ENCODE results near the gene IL1R1. TPM values are rescaled to one million over a fixed set of nuclear protein-coding genes. Genes with fewer than 3 reads are reported as not detected.
"Not testable (repeated sequence)": the region's sequence is repeated elsewhere in the genome, so short reads cannot be mapped to it uniquely, and the experiment has no call there.

Gene IL1R1
- polyA plus RNA-seq, 3 donors: 1.8 to 2.7 (median 2.6) TPM

DNA sequence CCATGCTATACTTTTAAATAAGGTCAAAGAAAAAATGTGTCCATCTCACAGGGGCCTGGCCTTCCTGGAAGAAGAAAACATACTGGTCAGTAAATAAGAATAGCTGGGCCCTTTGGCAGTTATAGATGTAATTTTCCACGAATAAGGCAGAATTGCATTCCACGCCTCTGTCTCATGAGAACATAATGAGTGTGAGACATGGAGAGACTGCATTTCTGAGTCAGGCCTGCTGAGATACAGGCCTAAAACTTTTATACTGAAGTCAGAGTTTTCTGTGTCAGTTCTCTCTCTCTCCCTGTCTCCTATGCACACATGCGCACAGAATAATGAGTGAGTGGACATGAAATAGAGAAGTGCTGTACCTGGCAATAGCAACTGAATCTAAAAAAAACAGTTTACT lies 20.4 kb upstream of the IL1R1 start:
- 93% methylated on average over 2 of the region's 3 CpGs for WGBS (ENCODE audit: insufficient coverage)
- no peak overlapping the region for H3K27ac ChIP-seq (ENCODE audit: low read depth in 1 of 2, low read length in 2 of 2)
- H3K79me2 ChIP-seq (ENCODE audit: insufficient read depth, low read length): no peaks in the 10 kb centered on the region
- H2AFZ ChIP-seq (ENCODE audit: insufficient read depth, low read depth, low read length, poor library complexity, severe bottlenecking): no peak overlapping the region
- peaks cover 0 to 9% (median 0%) of the 10 kb centered on the region in 3 donors for H3K27me3 Mint-ChIP-seq (ENCODE audit: low read depth in 3 of 3)
- H3K27me3 ChIP-seq (ENCODE audit: control insufficient read depth in 2 of 2, insufficient read depth in 2 of 2, low read length in 2 of 2): no peaks in the 10 kb centered on the region
- H3K9ac ChIP-seq (ENCODE audit: insufficient read depth, low read length, poor library complexity, severe bottlenecking): no peak overlapping the region
- no peaks in the 10 kb centered on the region for H3K9me3 ChIP-seq (replicated peaks in 1 of 2; ENCODE audit: control insufficient read depth in 1 of 2, insufficient read depth in 1 of 2, low read length in 2 of 2)
- H3K4me3 ChIP-seq (replicated peaks in 1 of 3; ENCODE audit: low read depth in 2 of 3, low read length in 3 of 3): no peak overlapping the region
- no peak overlapping the region for H3K27ac Mint-ChIP-seq
- DNase-seq: no peak
- H3K9me3 Mint-ChIP-seq: no peaks in the 10 kb centered on the region
- no peaks in the 10 kb centered on the region for H3K36me3 ChIP-seq (replicated peaks in 1 of 2; ENCODE audit: control insufficient read depth in 1 of 2, insufficient read depth in 2 of 2, low read length in 2 of 2)
- no peaks in the 10 kb centered on the region for H3K36me3 Mint-ChIP-seq
- TF ChIP-seq, protein P1, sequence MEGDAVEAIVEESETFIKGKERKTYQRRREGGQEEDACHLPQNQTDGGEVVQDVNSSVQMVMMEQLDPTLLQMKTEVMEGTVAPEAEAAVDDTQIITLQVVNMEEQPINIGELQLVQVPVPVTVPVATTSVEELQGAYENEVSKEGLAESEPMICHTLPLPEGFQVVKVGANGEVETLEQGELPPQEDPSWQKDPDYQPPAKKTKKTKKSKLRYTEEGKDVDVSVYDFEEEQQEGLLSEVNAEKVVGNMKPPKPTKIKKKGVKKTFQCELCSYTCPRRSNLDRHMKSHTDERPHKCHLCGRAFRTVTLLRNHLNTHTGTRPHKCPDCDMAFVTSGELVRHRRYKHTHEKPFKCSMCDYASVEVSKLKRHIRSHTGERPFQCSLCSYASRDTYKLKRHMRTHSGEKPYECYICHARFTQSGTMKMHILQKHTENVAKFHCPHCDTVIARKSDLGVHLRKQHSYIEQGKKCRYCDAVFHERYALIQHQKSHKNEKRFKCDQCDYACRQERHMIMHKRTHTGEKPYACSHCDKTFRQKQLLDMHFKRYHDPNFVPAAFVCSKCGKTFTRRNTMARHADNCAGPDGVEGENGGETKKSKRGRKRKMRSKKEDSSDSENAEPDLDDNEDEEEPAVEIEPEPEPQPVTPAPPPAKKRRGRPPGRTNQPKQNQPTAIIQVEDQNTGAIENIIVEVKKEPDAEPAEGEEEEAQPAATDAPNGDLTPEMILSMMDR (IDR thresholded peaks at IDR 0.05): no peak
- peaks cover 1 to 3% of the 10 kb centered on the region in 2 donors for H3K4me1 ChIP-seq (ENCODE audit: control insufficient read depth in 1 of 2, insufficient read depth in 2 of 2, low read length in 2 of 2)
- H3K4me1 Mint-ChIP-seq: peaks cover under 1% of the 10 kb centered on the region
- no peak overlapping the region for H3K4me2 ChIP-seq (replicated peaks; ENCODE audit: extremely low read depth, low read length, poor library complexity, severe bottlenecking)
- no peak overlapping the region for H3K4me3 Mint-ChIP-seq
- intact Hi-C loops (cut with micrococcal nuclease): no loop called here
- no peaks in the 10 kb centered on the region for H4K20me1 ChIP-seq (ENCODE audit: insufficient read depth, low read length)

DNA sequence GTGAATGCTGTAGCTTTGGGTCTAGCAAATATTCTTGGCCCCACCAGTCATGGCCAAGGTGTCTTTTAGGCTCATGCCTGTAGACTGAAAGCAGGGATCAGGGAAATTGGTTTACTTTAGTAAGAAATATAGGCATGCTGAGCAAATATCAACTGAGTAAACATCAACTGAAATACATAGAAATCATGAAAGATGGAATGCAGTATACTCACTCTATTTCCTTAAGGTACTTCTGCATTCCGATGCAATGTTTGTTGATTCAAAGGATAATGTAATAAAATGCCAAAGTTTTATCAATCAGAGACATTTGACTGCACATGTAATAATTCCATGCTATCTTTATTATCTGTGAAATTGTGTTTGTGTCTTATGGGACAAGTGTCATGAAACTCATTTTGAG lies 19.6 kb upstream of the IL1R1 start:
- Histone ChIP-seq H3K27me3 (ENCODE audit: control insufficient read depth in 2 of 2, insufficient read depth in 2 of 2, low read length in 2 of 2) (no peaks in the 10 kb centered on the region), H4K20me1 (ENCODE audit: insufficient read depth, low read length) (no peaks in the 10 kb centered on the region), H3K9me3 (replicated peaks in 1 of 2; ENCODE audit: control insufficient read depth in 1 of 2, insufficient read depth in 1 of 2, low read length in 2 of 2) (no peaks in the 10 kb centered on the region), H3K4me1 (ENCODE audit: control insufficient read depth in 1 of 2, insufficient read depth in 2 of 2, low read length in 2 of 2) (peaks cover 0 to 7% of the 10 kb centered on the region in 2 donors), H3K36me3 (replicated peaks in 1 of 2; ENCODE audit: control insufficient read depth in 1 of 2, insufficient read depth in 2 of 2, low read length in 2 of 2) (no peaks in the 10 kb centered on the region), H3K4me2 (replicated peaks; ENCODE audit: extremely low read depth, low read length, poor library complexity, severe bottlenecking) (no peak overlapping the region), H3K4me3 (replicated peaks in 1 of 3; ENCODE audit: low read depth in 2 of 3, low read length in 3 of 3) (no peak overlapping the region), H3K27ac (ENCODE audit: low read depth in 1 of 2, low read length in 2 of 2) (no peak overlapping the region), H2AFZ (ENCODE audit: insufficient read depth, low read depth, low read length, poor library complexity, severe bottlenecking) (no peak overlapping the region), H3K79me2 (ENCODE audit: insufficient read depth, low read length) (no peaks in the 10 kb centered on the region), H3K9ac (ENCODE audit: insufficient read depth, low read length, poor library complexity, severe bottlenecking) (no peak overlapping the region)
- H3K36me3 Mint-ChIP-seq: no peaks in the 10 kb centered on the region
- no peak overlapping the region for H3K4me3 Mint-ChIP-seq
- intact Hi-C loops (cut with micrococcal nuclease): no loop called here
- no CpG with 5 or more reads among the region's 1 CpG for WGBS (ENCODE audit: insufficient coverage)
- peaks cover 0 to 9% (median 0%) of the 10 kb centered on the region in 3 donors for H3K27me3 Mint-ChIP-seq (ENCODE audit: low read depth in 3 of 3)
- TF ChIP-seq, protein P1 (IDR thresholded peaks at IDR 0.05): no peak
- H3K4me1 Mint-ChIP-seq: peaks cover 5% of the 10 kb centered on the region
- no peak overlapping the region for H3K27ac Mint-ChIP-seq
- no peaks in the 10 kb centered on the region for H3K9me3 Mint-ChIP-seq
- no peak for DNase-seq

DNA sequence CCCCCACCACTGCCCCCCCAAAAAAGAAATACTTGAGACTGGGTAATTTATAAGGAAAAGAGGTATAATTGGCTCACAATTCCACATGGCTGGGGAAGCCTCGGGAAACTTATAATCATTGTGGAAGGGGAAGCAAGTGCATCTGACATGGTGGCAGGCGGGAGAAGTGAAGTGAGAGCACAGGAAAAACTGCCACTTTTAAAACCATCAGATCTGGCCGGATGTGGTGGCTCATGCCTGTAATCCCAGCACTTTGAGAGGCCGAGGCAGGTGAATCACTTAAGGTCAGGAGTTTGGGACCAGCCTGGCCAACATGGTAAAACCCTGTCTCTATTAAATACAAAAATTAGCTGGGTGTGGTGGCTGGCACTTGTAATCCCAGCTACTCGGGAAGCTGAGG lies 18.1 kb upstream of the IL1R1 start:
- H3K4me2 ChIP-seq (replicated peaks; ENCODE audit: extremely low read depth, low read length, poor library complexity, severe bottlenecking); H3K9ac ChIP-seq (ENCODE audit: insufficient read depth, low read length, poor library complexity, severe bottlenecking); H3K4me3 Mint-ChIP-seq; H3K36me3 Mint-ChIP-seq; H3K27me3 ChIP-seq (ENCODE audit: control insufficient read depth in 2 of 2, insufficient read depth in 2 of 2, low read length in 2 of 2); H3K9me3 Mint-ChIP-seq; H3K27ac ChIP-seq (ENCODE audit: low read depth in 1 of 2, low read length in 2 of 2); H4K20me1 ChIP-seq (ENCODE audit: insufficient read depth, low read length); H3K36me3 ChIP-seq (replicated peaks in 1 of 2; ENCODE audit: control insufficient read depth in 1 of 2, insufficient read depth in 2 of 2, low read length in 2 of 2); H3K79me2 ChIP-seq (ENCODE audit: insufficient read depth, low read length); intact Hi-C loops (cut with micrococcal nuclease); H3K27ac Mint-ChIP-seq; H3K9me3 ChIP-seq (replicated peaks in 1 of 2; ENCODE audit: control insufficient read depth in 1 of 2, insufficient read depth in 1 of 2, low read length in 2 of 2); DNase-seq; H3K4me3 ChIP-seq (replicated peaks in 1 of 3; ENCODE audit: low read depth in 2 of 3, low read length in 3 of 3); H2AFZ ChIP-seq (ENCODE audit: insufficient read depth, low read depth, low read length, poor library complexity, severe bottlenecking): not testable (repeated sequence)
- peaks cover 6 to 22% of the 10 kb centered on the region in 2 donors for H3K4me1 ChIP-seq (ENCODE audit: control insufficient read depth in 1 of 2, insufficient read depth in 2 of 2, low read length in 2 of 2)
- Mint-ChIP-seq H3K4me1 (peaks cover 17% of the 10 kb centered on the region), H3K27me3 (ENCODE audit: low read depth in 3 of 3) (peaks cover 0 to 14% (median 0%) of the 10 kb centered on the region in 3 donors)
- WGBS (ENCODE audit: insufficient coverage): 70% methylated on average over 3 of the region's 5 CpGs

All from CD14-positive monocyte (primary cell).